CD4-positive, CD25-positive, alpha-beta regulatory T cell (primary cell): ENCODE results near the gene SLC8A2. TPM values are rescaled to one million over a fixed set of nuclear protein-coding genes. Genes with fewer than 3 reads are reported as not detected.
"Not testable (repeated sequence)": the region's sequence is repeated elsewhere in the genome, so short reads cannot be mapped to it uniquely, and the experiment has no call there.

Source experiments
- ATAC-seq, 2 donors: fragments of 150-1000 bp; cut with Tn5 transposase; one replicate each; pipeline ENCODE4 v1.10.0; 2021; ENCODE audit warnings: low read depth in 2 of 2, moderate number of reproducible peaks in 2 of 2, moderate library complexity in 1 of 2
- DNase-seq, 3 donors: peaks; one replicate each; pipeline versions ENCODE4 v3.0.0 to v3.0.0-alpha.2; 2012 to 2022; ENCODE audit warnings: mixed read lengths in 1 of 3
- H3K27ac ChIP-seq: one replicate; pipeline ENCODE4 v1.7.0; 2013; ENCODE audit warnings: mild to moderate bottlenecking, low read length; ENCODE audit not compliant: insufficient read depth, poor library complexity, severe bottlenecking
- H3K27me3 ChIP-seq: one replicate; pipeline ENCODE4 v1.7.0; 2013; ENCODE audit warnings: low read length; ENCODE audit not compliant: control insufficient read depth, insufficient read depth
- H3K36me3 ChIP-seq: one replicate; pipeline ENCODE4 v1.7.0; 2013; ENCODE audit warnings: mild to moderate bottlenecking, low read length, moderate library complexity; ENCODE audit not compliant: control insufficient read depth, insufficient read depth
- H3K4me1 ChIP-seq: 2 replicates; pipeline ENCODE4 v1.7.0; 2013; ENCODE audit warnings: mild to moderate bottlenecking, low read length; ENCODE audit not compliant: insufficient read depth, control insufficient read depth, poor library complexity, severe bottlenecking
- H3K4me3 ChIP-seq: one replicate; pipeline ENCODE4 v1.7.0; 2013; ENCODE audit warnings: low read depth, mild to moderate bottlenecking, low read length, moderate library complexity
- H3K9me3 ChIP-seq, 2 experiments: 1 replicate in 1 of 2; 2 replicates in 1 of 2; pipeline ENCODE4 v1.7.0; 2013; ENCODE audit warnings: low read length in 2 of 2, mild to moderate bottlenecking in 1 of 2, moderate library complexity in 1 of 2; ENCODE audit not compliant: control insufficient read depth in 2 of 2
- H3K27ac Mint-ChIP-seq, 3 donors: one replicate each; pipeline ENCODE4 v1.8.0; 2020 to 2022; ENCODE audit warnings: mild to moderate bottlenecking in 3 of 3, mixed read lengths in 3 of 3, moderate library complexity in 2 of 3
- H3K27me3 Mint-ChIP-seq: one replicate; pipeline ENCODE4 v1.8.0; 2022; ENCODE audit warnings: mild to moderate bottlenecking, mixed read lengths
- H3K36me3 Mint-ChIP-seq: one replicate; pipeline ENCODE4 v1.8.0; 2020; ENCODE audit warnings: mixed read lengths
- H3K4me1 Mint-ChIP-seq, 4 donors: one replicate each; pipeline ENCODE4 v1.8.0; 2020 to 2022; ENCODE audit warnings: mixed read lengths in 4 of 4, mild to moderate bottlenecking in 1 of 4
- H3K4me3 Mint-ChIP-seq, 4 donors: one replicate each; pipeline ENCODE4 v1.8.0; 2020 to 2022; ENCODE audit warnings: mild to moderate bottlenecking in 4 of 4, mixed read lengths in 4 of 4, moderate library complexity in 3 of 4
- H3K9me3 Mint-ChIP-seq, 7 donors: one replicate each; pipeline ENCODE4 v1.8.0; 2020 to 2022; ENCODE audit warnings: mixed read lengths in 7 of 7, mild to moderate bottlenecking in 3 of 7, moderate library complexity in 2 of 7
- polyA plus RNA-seq, 4 donors: library from polyadenylated mRNA; unstranded; fragments of 300-500 nt; fragmentation: Illumina TruSeq; gene quantifications; one replicate each; pipeline ENCODE4 v1.2.3, GENCODE V29; 2021
- total RNA-seq: library from RNA; stranded (reverse); gene quantifications from one replicate; pipeline ENCODE4 v1.2.3, GENCODE V29; 2022

The SLC8A2 gene
- total and polyA plus RNA-seq, 5 donors from 2014 or later, result not detected

GRCh38 chr19:47383890-47384289, 87.8 kb downstream of the SLC8A2 start:
- H3K4me1 ChIP-seq, result peaks cover 14% of the 10 kb centered on the region
- H3K4me3 ChIP-seq, H3K4me3 Mint-ChIP-seq, ATAC-seq, DNase-seq, H3K9me3 ChIP-seq, H3K27ac ChIP-seq, H3K27me3 ChIP-seq, H3K27me3 Mint-ChIP-seq, H3K9me3 Mint-ChIP-seq, H3K27ac Mint-ChIP-seq, H3K36me3 Mint-ChIP-seq: not testable (repeated sequence)
- peaks cover 6 to 21% (median 9%) of the 10 kb centered on the region in 4 donors for H3K4me1 Mint-ChIP-seq
- H3K36me3 ChIP-seq, result peaks cover 10% of the 10 kb centered on the region

GRCh38 chr19:47381653-47382279, 89.9 kb downstream of the SLC8A2 start:
- DNase-seq (peak in 2 of 3 donors; percentile 6 to 75), ATAC-seq (peak; percentile 56 to 76)
- H3K27ac ChIP-seq, result peak overlapping the region; percentile 55
- H3K4me1 ChIP-seq, result peaks cover 14% of the 10 kb centered on the region
- Mint-ChIP-seq H3K27ac (peak overlapping the region in 2 of 3 donors; percentile 71 to 73), H3K4me1 (peaks cover 6 to 21% (median 9%) of the 10 kb centered on the region in 4 donors), H3K27me3 (no peaks in the 10 kb centered on the region), H3K36me3 (peaks cover 9% of the 10 kb centered on the region), H3K4me3 (peak overlapping the region in 1 of 4 donors; percentile 69), H3K9me3 (no peaks in the 10 kb centered on the region)
- H3K9me3 ChIP-seq, result no peaks in the 10 kb centered on the region
- H3K4me3 ChIP-seq, result no peak overlapping the region
- H3K27me3 ChIP-seq, result no peaks in the 10 kb centered on the region
- peaks cover 11% of the 10 kb centered on the region for H3K36me3 ChIP-seq

GRCh38 chr19:47381121-47381520, 90.6 kb downstream of the SLC8A2 start:
- Mint-ChIP-seq H3K4me3 (peak overlapping the region in 1 of 4 donors; percentile 69), H3K36me3 (peaks cover 10% of the 10 kb centered on the region), H3K4me1 (peaks cover 6 to 21% (median 9%) of the 10 kb centered on the region in 4 donors), H3K27ac (peak overlapping the region; percentile 25 to 73 (median 52)), H3K9me3 (no peaks in the 10 kb centered on the region), H3K27me3 (no peaks in the 10 kb centered on the region)
- DNase-seq, result no peak
- H3K4me1 ChIP-seq, result peaks cover 14% of the 10 kb centered on the region
- no peak for ATAC-seq
- H3K9me3 ChIP-seq, result no peaks in the 10 kb centered on the region
- no peaks in the 10 kb centered on the region for H3K27me3 ChIP-seq
- no peak overlapping the region for H3K27ac ChIP-seq
- H3K36me3 ChIP-seq, result peaks cover 18% of the 10 kb centered on the region
- H3K4me3 ChIP-seq, result no peak overlapping the region

GRCh38 chr19:47380559-47380958, 91.1 kb downstream of the SLC8A2 start:
- no peaks in the 10 kb centered on the region for H3K9me3 ChIP-seq
- H3K27ac ChIP-seq, result no peak overlapping the region
- no peak overlapping the region for H3K4me3 ChIP-seq
- peaks cover 23% of the 10 kb centered on the region for H3K36me3 ChIP-seq
- H3K4me1 Mint-ChIP-seq, result peaks cover 6 to 21% (median 9%) of the 10 kb centered on the region in 4 donors
- no peak overlapping the region for H3K4me3 Mint-ChIP-seq
- peaks cover 14% of the 10 kb centered on the region for H3K4me1 ChIP-seq
- no peaks in the 10 kb centered on the region for H3K9me3 Mint-ChIP-seq
- no peak for DNase-seq
- no peaks in the 10 kb centered on the region for H3K27me3 Mint-ChIP-seq
- H3K36me3 Mint-ChIP-seq, result peaks cover 12% of the 10 kb centered on the region
- no peak overlapping the region for H3K27ac Mint-ChIP-seq
- no peak for ATAC-seq
- H3K27me3 ChIP-seq, result no peaks in the 10 kb centered on the region

- Mint-ChIP-seq H3K27me3 (no peaks in the 10 kb centered on the region), H3K4me1 (peaks cover 6 to 21% (median 9%) of the 10 kb centered on the region in 4 donors), H3K27ac (no peak overlapping the region), H3K9me3 (no peaks in the 10 kb centered on the region), H3K4me3 (no peak overlapping the region), H3K36me3 (peaks cover 14% of the 10 kb centered on the region)
- no peak for ATAC-seq
- peaks cover 14% of the 10 kb centered on the region for H3K4me1 ChIP-seq
- DNase-seq, result no peak
- no peaks in the 10 kb centered on the region for H3K9me3 ChIP-seq
- peaks cover 29% of the 10 kb centered on the region for H3K36me3 ChIP-seq
- no peak overlapping the region for H3K4me3 ChIP-seq
- H3K27ac ChIP-seq, result no peak overlapping the region
- no peaks in the 10 kb centered on the region for H3K27me3 ChIP-seq
These were observed 92.2 kb downstream of the SLC8A2 start for GRCh38 chr19:47379381-47379938.

- no peak for DNase-seq
- peaks cover 39% of the 10 kb centered on the region for H3K36me3 ChIP-seq
- ATAC-seq, result no peak
- Mint-ChIP-seq H3K4me1 (peaks cover under 1 to 18% (median 5%) of the 10 kb centered on the region in 4 donors), H3K4me3 (no peak overlapping the region), H3K27me3 (no peaks in the 10 kb centered on the region), H3K36me3 (peaks cover 16% of the 10 kb centered on the region), H3K27ac (peak overlapping the region in 1 of 3 donors; percentile 56), H3K9me3 (no peaks in the 10 kb centered on the region)
- H3K9me3 ChIP-seq, result no peaks in the 10 kb centered on the region
- H3K27me3 ChIP-seq, result no peaks in the 10 kb centered on the region
- no peak overlapping the region for H3K27ac ChIP-seq
- H3K4me1 ChIP-seq, result peaks cover 14% of the 10 kb centered on the region
- H3K4me3 ChIP-seq, result no peak overlapping the region
These were observed 93.4 kb downstream of the SLC8A2 start for GRCh38 chr19:47378246-47378645.

Other genes with a start within 250 kb of the SLC8A2 start
- gene BBC3, start 240.7 kb downstream of the SLC8A2 start, total RNA-seq, result 21.2 TPM
- gene BBC3, start 240.7 kb downstream of the SLC8A2 start, polyA plus RNA-seq, result 1 to 10 TPM; 4.2 to 6.7 (median 5.4) TPM
- gene CCDC9, start 215.4 kb downstream of the SLC8A2 start, total RNA-seq, result 44.1 TPM
- 10 to 100 TPM in 3 of 4 donors, 1 to 10 TPM in 1; 7.3 to 14.5 (median 12.6) TPM for gene CCDC9, start 215.4 kb downstream of the SLC8A2 start, polyA plus RNA-seq
- gene INAFM1, start 197.0 kb downstream of the SLC8A2 start, total RNA-seq, result 11.0 TPM
- 1 to 10 TPM; 1.5 to 3.6 (median 2.1) TPM for gene INAFM1, start 197.0 kb downstream of the SLC8A2 start, polyA plus RNA-seq
- gene C5AR1, start 162.0 kb downstream of the SLC8A2 start, total RNA-seq, result 0.91 TPM
- gene C5AR1, start 162.0 kb downstream of the SLC8A2 start, polyA plus RNA-seq, result under 1 TPM in 1 of 4 donors, not detected in 3; 0.22 TPM
- 1.9 TPM for gene C5AR2, start 139.7 kb downstream of the SLC8A2 start, total RNA-seq
- gene C5AR2, start 139.7 kb downstream of the SLC8A2 start, polyA plus RNA-seq, result under 1 TPM; 0.09 to 0.33 (median 0.21) TPM
- gene DHX34, start 122.6 kb downstream of the SLC8A2 start, total RNA-seq, result 11.7 TPM
- gene DHX34, start 122.6 kb downstream of the SLC8A2 start, polyA plus RNA-seq, result 1 to 10 TPM; 2.3 to 3.9 (median 3.3) TPM
- not detected for gene MEIS3, start 52.4 kb downstream of the SLC8A2 start, total RNA-seq
- gene MEIS3, start 52.4 kb downstream of the SLC8A2 start, polyA plus RNA-seq, result 1 to 10 TPM in 1 of 4 donors, under 1 TPM in 2, not detected in 1; 0.13 to 1.0 (median 0.44) TPM
- gene KPTN, start 12.3 kb upstream of the SLC8A2 start, total RNA-seq, result 3.5 TPM
- gene KPTN, start 12.3 kb upstream of the SLC8A2 start, polyA plus RNA-seq, result 1 to 10 TPM; 2.7 to 6.2 (median 4.0) TPM
- gene NAPA, start 43.2 kb upstream of the SLC8A2 start, total RNA-seq, result 155 TPM
- 100 to 1,000 TPM in 1 of 4 donors, 10 to 100 TPM in 3; 87.3 to 101 (median 92.5) TPM for gene NAPA, start 43.2 kb upstream of the SLC8A2 start, polyA plus RNA-seq
- gene ZNF541, start 101.3 kb upstream of the SLC8A2 start, total RNA-seq, result 0.52 TPM
- under 1 TPM in 3 of 4 donors, not detected in 1; 0.07 to 0.42 (median 0.23) TPM for gene ZNF541, start 101.3 kb upstream of the SLC8A2 start, polyA plus RNA-seq
- 43.8 TPM for gene BICRA, start 137.2 kb upstream of the SLC8A2 start, total RNA-seq
- under 1 TPM; 0.25 to 0.75 (median 0.49) TPM for gene BICRA, start 137.2 kb upstream of the SLC8A2 start, polyA plus RNA-seq
- 0.86 TPM for gene EHD2, start 241.5 kb upstream of the SLC8A2 start, total RNA-seq
- gene EHD2, start 241.5 kb upstream of the SLC8A2 start, polyA plus RNA-seq, result under 1 TPM in 1 of 4 donors, not detected in 3; 0.05 TPM